ENCODE measurements around the gene NFKB2. TPM values are rescaled to one million over a fixed set of nuclear protein-coding genes. Genes with fewer than 3 reads are reported as not detected.

The NFKB2 gene
- total and polyA plus RNA-seq, 12 donors: 9.9 to 40.0 (median 16.2) TPM

GRCh38 chr10:102420714-102421506, 25.4 kb downstream of the NFKB2 start, which contains the start of gene FBXL15:
Gene FBXL15, plus strand, starts transcription at chr10:102420836. Its CDS starts 294 bp downstream, at chr10:102421130.
- 0% methylated on average over 66 of the region's 66 CpGs for WGBS, 2 donors
- ATAC-seq: peak; percentile 87 to 96 (median 92)
- Histone ChIP-seq H3K27me3 (peaks cover 0 to 33% (median 31%) of the 10 kb centered on the region in 7 donors), H3K4me1 (peaks cover 15 to 40% (median 36%) of the 10 kb centered on the region in 9 donors), H3K27ac (peak within 1 kb of the TSS; percentile 70 to 97 (median 91)), H3K9me3 (no peaks in the 10 kb centered on the region), H3K4me3 (peak within 1 kb of the TSS; percentile 80 to 100 (median 94)), H3K36me3 (peaks cover 0 to 24% (median 0%) of the 10 kb centered on the region in 9 donors)
- TF ChIP-seq CTCF (IDR thresholded peaks at IDR 0.05): peak in 2 of 9 donors; percentile 3 to 17
- peak; percentile 94 to 97 for DNase-seq
- intact Hi-C loops (cut with DNase I): loop anchor here in 4 of 10 donors (1.0 to 10.0 kb wide), 4 partner anchors 41 to 252 kb away; partner anchors contain the start of genes ACTR1A (in 2 of the 4) and SUFU (in 2 of the 4)

GRCh38 chr10:102421507-102421756, 25.9 kb downstream of the NFKB2 start:
- Histone ChIP-seq H3K4me1 (peaks cover 15 to 40% (median 36%) of the 10 kb centered on the region in 9 donors), H3K4me3 (peak overlapping the region; percentile 80 to 100 (median 94)), H3K36me3 (peaks cover 0 to 24% (median 0%) of the 10 kb centered on the region in 9 donors), H3K27ac (peak overlapping the region; percentile 70 to 97 (median 91)), H3K27me3 (peaks cover 0 to 28% (median 26%) of the 10 kb centered on the region in 7 donors), H3K9me3 (no peaks in the 10 kb centered on the region)
- ATAC-seq (no peak), DNase-seq (no peak)
- TF ChIP-seq CTCF (IDR thresholded peaks at IDR 0.05): no peak
- 0% methylated on average over 14 of the region's 14 CpGs for WGBS, 2 donors
- intact Hi-C loops (cut with DNase I): loop anchor here in 4 of 10 donors (1.0 to 10.0 kb wide), 4 partner anchors 41 to 252 kb away; partner anchors contain the start of genes ACTR1A (in 2 of the 4) and SUFU (in 2 of the 4)

DNA sequence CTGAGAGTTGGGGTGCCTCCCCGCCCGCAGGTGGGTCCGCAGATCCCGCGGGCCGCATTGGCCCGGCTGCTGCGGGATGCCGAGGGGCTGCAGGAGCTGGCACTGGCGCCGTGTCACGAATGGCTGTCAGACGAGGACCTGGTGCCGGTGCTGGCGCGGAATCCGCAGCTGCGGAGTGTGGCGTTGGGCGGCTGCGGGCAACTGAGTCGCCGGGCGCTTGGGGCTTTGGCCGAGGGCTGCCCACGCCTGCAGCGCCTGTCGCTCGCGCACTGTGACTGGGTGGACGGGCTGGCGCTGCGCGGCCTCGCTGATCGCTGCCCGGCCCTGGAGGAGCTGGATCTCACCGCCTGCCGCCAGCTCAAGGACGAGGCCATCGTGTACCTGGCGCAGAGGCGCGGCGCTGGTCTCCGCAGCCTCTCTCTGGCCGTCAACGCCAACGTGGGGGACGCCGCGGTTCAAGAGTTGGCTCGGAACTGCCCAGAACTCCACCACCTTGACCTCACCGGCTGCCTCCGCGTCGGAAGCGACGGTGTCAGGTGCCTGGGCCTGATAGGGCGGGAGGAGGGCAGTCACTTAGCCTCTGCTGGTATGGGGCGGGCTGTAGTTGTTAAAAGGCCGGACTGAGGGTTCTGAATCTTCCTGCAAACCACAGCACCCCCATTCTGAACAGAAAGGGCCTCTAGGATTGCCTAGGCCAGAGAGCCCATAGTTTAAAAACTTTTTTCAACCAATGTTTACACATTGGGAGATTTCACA, 26.4 kb downstream of the NFKB2 start:
- WGBS, 2 donors: 1% methylated on average over 55 to 62 of the region's 62 CpGs
- intact Hi-C loops (cut with DNase I): loop anchor here in 4 of 10 donors (1.0 to 10.0 kb wide), 5 partner anchors 27 to 253 kb away; partner anchors contain the start of genes ACTR1A (in 2 of the 4), SUFU (in 2 of the 4) and NFKB2 (in 1 of the 4)
- no peak for DNase-seq
- peak in 7 of 8 donors; percentile 1 to 40 (median 5) for ATAC-seq
- Histone ChIP-seq H3K9me3 (no peaks in the 10 kb centered on the region), H3K4me1 (peaks cover 15 to 40% (median 36%) of the 10 kb centered on the region in 9 donors), H3K27ac (peak overlapping the region; percentile 70 to 97 (median 91)), H3K36me3 (peaks cover 0 to 25% (median 0%) of the 10 kb centered on the region in 9 donors), H3K27me3 (peaks cover 0 to 23% (median 21%) of the 10 kb centered on the region in 7 donors), H3K4me3 (peak overlapping the region; percentile 80 to 100 (median 94))
- no peak for TF ChIP-seq CTCF (IDR thresholded peaks at IDR 0.05)
